GM12872 (cell line): ENCODE data around the gene FYN.

ENCODE experiments used
- TF ChIP-seq, protein P1 (sequence below): IDR thresholded peaks from 3 replicates; pipeline ENCODE4 v1.5.1; 2011; ENCODE audit warnings: low read depth, mild to moderate bottlenecking, low read length, moderate library complexity; ENCODE audit not compliant: insufficient read depth

Gene FYN

DNA sequence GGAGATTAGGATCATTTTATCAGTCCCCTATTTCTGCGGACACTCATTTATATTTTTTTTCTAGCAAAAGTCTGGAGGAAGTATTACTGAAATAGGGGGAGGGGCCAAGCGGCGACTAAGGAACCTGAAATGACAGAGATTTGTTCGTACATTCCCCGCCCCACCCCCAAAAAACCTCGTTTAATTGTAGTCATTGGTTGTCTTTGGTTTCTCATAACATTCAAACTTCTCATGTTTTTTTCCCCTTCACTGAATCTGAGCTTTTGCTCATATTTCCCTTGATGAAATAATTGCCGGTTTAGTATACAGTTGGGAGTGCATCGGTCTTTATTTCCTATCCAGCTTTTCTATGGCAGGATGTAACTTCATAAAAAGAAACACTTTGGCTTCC lies 768 bp upstream of the FYN start:
- TF ChIP-seq, protein P1, sequence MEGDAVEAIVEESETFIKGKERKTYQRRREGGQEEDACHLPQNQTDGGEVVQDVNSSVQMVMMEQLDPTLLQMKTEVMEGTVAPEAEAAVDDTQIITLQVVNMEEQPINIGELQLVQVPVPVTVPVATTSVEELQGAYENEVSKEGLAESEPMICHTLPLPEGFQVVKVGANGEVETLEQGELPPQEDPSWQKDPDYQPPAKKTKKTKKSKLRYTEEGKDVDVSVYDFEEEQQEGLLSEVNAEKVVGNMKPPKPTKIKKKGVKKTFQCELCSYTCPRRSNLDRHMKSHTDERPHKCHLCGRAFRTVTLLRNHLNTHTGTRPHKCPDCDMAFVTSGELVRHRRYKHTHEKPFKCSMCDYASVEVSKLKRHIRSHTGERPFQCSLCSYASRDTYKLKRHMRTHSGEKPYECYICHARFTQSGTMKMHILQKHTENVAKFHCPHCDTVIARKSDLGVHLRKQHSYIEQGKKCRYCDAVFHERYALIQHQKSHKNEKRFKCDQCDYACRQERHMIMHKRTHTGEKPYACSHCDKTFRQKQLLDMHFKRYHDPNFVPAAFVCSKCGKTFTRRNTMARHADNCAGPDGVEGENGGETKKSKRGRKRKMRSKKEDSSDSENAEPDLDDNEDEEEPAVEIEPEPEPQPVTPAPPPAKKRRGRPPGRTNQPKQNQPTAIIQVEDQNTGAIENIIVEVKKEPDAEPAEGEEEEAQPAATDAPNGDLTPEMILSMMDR = no peak

GRCh38 chr6:111872401-111873177 lies 663 bp downstream of the FYN start:
- TF ChIP-seq, protein P1 = no peak; the same call in 2 of the 3 replicates

- TF ChIP-seq, protein P1 = no peak
Measured at GRCh38 chr6:111871725-111872400, 1.4 kb downstream of the FYN start.

DNA sequence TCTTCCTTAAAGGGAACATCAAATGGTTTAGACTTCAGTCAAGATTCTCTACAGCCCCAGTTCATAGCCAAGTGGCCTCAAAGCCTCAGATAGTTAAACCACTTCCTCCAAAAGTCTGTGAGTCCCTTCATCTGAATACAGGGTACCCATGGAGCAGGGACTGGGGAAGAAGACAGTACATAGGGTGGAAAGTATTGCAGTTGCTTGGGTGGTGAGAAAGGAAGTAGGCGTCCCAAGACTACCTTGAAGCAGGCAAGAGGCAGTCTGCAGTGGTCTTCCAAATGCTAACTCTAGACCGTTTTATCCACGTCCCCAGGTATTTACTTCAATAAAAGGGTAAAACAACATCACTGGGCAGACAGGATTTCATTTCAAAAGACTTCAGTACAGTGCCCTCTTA lies 2.0 kb downstream of the FYN start:
- TF ChIP-seq, protein P1 = no peak

DNA sequence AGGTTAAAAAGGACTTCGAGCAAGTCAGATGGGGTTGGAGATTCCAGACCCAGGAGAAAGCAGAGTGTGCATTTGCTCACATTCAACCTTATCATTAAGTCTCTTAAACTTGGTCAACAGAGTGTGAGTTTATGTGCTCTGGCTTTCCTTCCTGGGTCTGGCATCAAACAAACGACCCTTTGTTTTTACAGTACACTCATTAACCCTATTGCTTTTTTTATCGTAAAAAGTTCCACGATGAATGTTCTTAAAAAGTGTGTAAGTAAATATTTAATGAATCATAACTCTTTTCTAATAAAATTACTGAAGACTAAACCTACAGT lies 2.5 kb downstream of the FYN start:
- TF ChIP-seq, protein P1 = no peak

DNA sequence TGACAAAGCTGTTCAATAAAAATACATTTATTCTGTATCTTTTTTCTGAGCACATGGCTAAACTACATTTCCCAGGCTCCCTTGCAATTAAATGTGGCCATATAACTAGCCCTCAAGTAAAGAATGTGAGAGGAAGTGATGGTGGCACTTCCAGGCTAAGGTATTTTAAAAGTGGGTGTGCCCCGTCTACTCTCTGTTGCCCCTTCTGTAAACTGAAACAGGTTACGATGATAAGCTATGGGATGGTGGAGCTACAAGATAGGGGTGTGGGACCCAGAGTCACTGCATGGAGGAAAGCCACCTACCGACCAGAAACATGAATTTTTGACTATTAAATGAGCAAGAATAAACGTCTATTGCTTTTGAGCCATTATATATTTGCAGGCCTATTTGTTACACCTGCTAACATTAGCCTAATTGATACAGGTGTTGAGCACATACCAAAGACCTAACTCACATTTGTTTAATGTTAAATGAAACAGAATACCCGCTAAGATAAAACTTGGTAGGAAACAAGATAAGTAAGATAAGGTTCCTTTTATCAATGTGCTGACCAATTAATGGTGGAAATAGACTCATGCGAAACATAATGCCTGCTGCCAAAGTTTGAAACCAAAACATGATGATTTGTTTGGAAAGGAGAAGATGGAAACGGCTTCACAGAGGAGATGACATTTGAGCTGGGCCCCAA lies 3.1 kb downstream of the FYN start:
- TF ChIP-seq, protein P1 = no peak

DNA sequence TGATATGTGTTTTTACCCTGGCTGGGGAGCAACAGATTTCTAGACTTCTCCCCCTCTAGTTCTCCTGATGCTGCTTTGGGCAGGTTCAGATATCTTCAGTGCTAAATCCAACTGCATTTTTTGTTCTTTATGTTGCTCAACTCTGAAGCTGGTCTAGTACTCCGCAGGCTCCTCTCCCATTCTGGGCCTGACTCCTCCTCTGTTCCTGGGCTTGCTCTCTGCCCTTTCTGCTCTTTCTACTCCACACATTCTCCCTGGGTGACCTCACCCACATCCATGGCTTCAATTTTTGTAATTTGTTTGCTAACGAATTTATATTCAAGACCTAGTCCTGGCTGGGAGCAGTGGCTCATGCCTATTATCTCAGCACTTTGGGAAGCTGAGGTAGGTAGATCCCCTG lies 6.4 kb downstream of the FYN start:
- TF ChIP-seq, protein P1 = no peak
